WTC11 (cell line): ENCODE results near the gene PARVG.

Experiments
- ATF3 ChIP-seq: sonication (generic); formaldehyde crosslinking; conservative IDR thresholded peaks from 2 replicates; pipeline ENCODE4 v1.8.1; 2022; ENCODE audit warnings: mild to moderate bottlenecking, missing genetic modification reagents
- CREB1 ChIP-seq: sonication (generic); formaldehyde crosslinking; IDR thresholded peaks from 2 replicates; pipeline ENCODE4 v1.8.0; 2023; ENCODE audit warnings: mild to moderate bottlenecking, missing genetic modification reagents
- NFYB ChIP-seq: sonication (generic); formaldehyde crosslinking; conservative IDR thresholded peaks from 2 replicates; pipeline ENCODE4 v1.8.0; 2022; ENCODE audit warnings: low read depth, missing genetic modification reagents
- ZBTB21 ChIP-seq: sonication (generic); formaldehyde crosslinking; IDR thresholded peaks from 2 replicates; pipeline ENCODE4 v1.8.1; 2023; ENCODE audit warnings: mild to moderate bottlenecking, missing genetic modification reagents, borderline replicate concordance

- TF ChIP-seq NFYB (CRISPR knock-in tag), result no peak
- no peak for TF ChIP-seq CREB1
- TF ChIP-seq ATF3 (CRISPR knock-in tag), result no peak
- TF ChIP-seq ZBTB21 (CRISPR knock-in tag), result no peak
These were observed 66.6 kb downstream of the PARVG start for GRCh38 chr22:44247346-44247745.
